Osteocyte (in vitro differentiated cells): ENCODE data around the gene ERG. TPM values are rescaled to one million over a fixed set of nuclear protein-coding genes. Genes with fewer than 3 reads are reported as not detected.

Source experiments
- DNase-seq: peaks from one replicate; pipeline ENCODE4 v3.0.0; 2021; ENCODE audit warnings: mixed read lengths; ENCODE audit not compliant: unreplicated experiment; ENCODE audit errors: extremely low spot score
- H3K27ac Mint-ChIP-seq: one replicate; pipeline ENCODE4 v1.8.0; 2021; ENCODE audit warnings: mild to moderate bottlenecking, mixed read lengths; ENCODE audit not compliant: unreplicated experiment
- H3K27me3 Mint-ChIP-seq: one replicate; pipeline ENCODE4 v1.8.0; 2021; ENCODE audit warnings: mixed read lengths; ENCODE audit not compliant: unreplicated experiment
- H3K36me3 Mint-ChIP-seq: one replicate; pipeline ENCODE4 v1.8.0; 2021; ENCODE audit warnings: mixed read lengths; ENCODE audit not compliant: unreplicated experiment
- H3K4me1 Mint-ChIP-seq: one replicate; pipeline ENCODE4 v1.8.0; 2021; ENCODE audit warnings: mixed read lengths; ENCODE audit not compliant: unreplicated experiment
- H3K4me3 Mint-ChIP-seq: one replicate; pipeline ENCODE4 v1.8.0; 2021; ENCODE audit warnings: mild to moderate bottlenecking, moderate library complexity, mixed read lengths; ENCODE audit not compliant: unreplicated experiment
- H3K9me3 Mint-ChIP-seq: one replicate; pipeline ENCODE4 v1.8.0; 2021; ENCODE audit warnings: mixed read lengths; ENCODE audit not compliant: unreplicated experiment
- CTCF ChIP-seq: fragments of 200-600 bp; sonication (generic); IDR thresholded peaks from 2 replicates; pipeline ENCODE4 v1.5.0; 2021; ENCODE audit warnings: antibody characterized with exemption, mild to moderate bottlenecking, moderate library complexity
- total RNA-seq: library from RNA; stranded (reverse); gene quantifications from 2 replicates; pipeline ENCODE4 v1.2.1, GENCODE V29; 2021

ERG gene
- total RNA-seq, 1 donor from 2014 or later, result 11.0 TPM

DNA sequence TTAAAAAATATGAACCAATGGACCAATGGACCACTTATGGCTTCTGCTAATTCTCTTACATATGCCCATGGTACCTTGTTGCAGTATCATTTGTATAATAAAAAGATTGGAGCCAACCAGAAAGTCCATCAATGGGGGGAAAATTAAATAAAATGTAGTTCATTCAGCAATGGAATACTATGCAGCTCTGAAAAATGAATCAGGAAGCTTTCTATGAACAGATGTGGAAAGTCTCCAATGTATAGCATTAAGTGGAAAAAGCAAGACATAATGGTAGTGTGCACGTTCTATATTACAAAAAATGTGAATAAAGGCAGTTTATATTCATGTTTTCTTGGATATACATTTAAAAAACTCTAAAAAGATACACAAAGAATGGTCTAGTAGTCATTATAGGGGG is 140.2 kb downstream of the ERG start:
- H3K27me3 Mint-ChIP-seq, result no peaks in the 10 kb centered on the region
- H3K27ac Mint-ChIP-seq, result no peak overlapping the region
- H3K36me3 Mint-ChIP-seq, result no peaks in the 10 kb centered on the region
- H3K4me3 Mint-ChIP-seq, result no peak overlapping the region
- H3K4me1 Mint-ChIP-seq, result peaks cover 11% of the 10 kb centered on the region
- no peaks in the 10 kb centered on the region for H3K9me3 Mint-ChIP-seq
- no peak for TF ChIP-seq CTCF
- no peak for DNase-seq

GRCh38 chr21:38356883-38357625 is 141.2 kb downstream of the ERG start:
- no peak for TF ChIP-seq CTCF
- no peaks in the 10 kb centered on the region for H3K36me3 Mint-ChIP-seq
- DNase-seq, result no peak
- no peaks in the 10 kb centered on the region for H3K27me3 Mint-ChIP-seq
- H3K9me3 Mint-ChIP-seq, result no peaks in the 10 kb centered on the region
- no peak overlapping the region for H3K27ac Mint-ChIP-seq
- H3K4me3 Mint-ChIP-seq, result no peak overlapping the region
- H3K4me1 Mint-ChIP-seq, result peaks cover 18% of the 10 kb centered on the region

DNA sequence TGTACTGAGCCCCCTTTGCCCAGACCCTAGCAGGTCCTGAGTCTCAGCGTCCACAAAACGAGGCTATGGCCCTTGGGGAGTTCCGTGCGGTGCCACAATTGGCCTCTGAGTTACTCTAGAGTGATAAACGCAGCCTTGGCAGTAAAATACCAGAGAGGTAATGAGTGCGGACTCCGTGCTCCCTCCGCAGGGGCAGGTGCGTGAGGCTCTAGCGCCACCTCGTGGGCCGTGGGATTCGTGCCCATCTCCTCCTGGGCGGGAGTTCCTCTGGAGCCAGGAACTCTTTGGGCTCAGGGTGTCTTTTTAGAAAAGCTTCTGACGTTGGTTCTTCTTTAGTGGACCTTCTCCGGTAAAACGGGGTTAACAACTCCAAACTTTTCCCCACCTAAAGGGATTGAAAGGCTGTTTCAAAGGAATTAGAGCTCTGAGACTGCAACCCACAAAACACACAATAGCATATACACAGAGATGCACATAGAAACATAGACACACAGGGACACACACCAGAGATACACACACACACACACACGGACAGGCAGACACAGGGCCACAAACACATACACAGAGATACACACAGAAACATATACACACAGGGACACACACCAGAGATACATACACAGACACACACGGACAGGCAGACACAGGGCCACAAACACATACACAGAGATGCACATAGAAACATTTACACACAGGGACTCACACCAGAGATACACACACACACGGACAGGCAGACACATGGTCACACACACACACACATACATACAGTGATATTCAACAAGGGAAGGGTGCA is 142.1 kb downstream of the ERG start:
- DNase-seq, result peak; percentile 93
- peak; percentile 98 for TF ChIP-seq CTCF

DNA sequence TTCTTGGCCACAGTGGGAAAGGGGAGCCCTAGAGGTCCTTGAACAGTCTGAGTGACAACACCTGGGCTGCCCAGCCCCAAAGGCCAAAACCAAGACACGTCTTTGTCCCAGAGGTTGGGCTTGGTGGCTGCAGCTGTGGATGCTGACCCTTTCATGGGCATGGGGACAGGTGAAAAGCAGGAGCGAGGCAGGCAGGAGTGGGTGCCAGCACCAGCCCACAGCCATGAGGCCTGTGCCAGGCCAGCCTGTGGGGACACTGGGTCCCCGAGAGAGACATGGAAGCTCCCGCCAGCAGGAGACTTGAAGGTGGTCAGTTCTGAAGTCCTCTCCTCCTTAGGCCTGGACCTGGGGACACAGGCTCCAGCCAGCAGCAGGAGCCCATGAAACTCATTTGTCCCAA is 142.9 kb downstream of the ERG start:
- Mint-ChIP-seq H3K27ac (no peak overlapping the region), H3K4me1 (peaks cover 33% of the 10 kb centered on the region), H3K27me3 (no peaks in the 10 kb centered on the region)

More for the DNA sequence above, 142.1 kb downstream of the ERG start:
- Mint-ChIP-seq H3K27ac (no peak overlapping the region), H3K27me3 (no peaks in the 10 kb centered on the region), H3K4me3 (no peak overlapping the region), H3K9me3 (no peaks in the 10 kb centered on the region), H3K4me1 (peaks cover 26% of the 10 kb centered on the region), H3K36me3 (no peaks in the 10 kb centered on the region)

More for the DNA sequence above, 142.9 kb downstream of the ERG start:
- Mint-ChIP-seq H3K4me3 (no peak overlapping the region), H3K9me3 (no peaks in the 10 kb centered on the region), H3K36me3 (no peaks in the 10 kb centered on the region)
- no peak for DNase-seq
- TF ChIP-seq CTCF, result no peak
